Measurements from ENCODE around the gene VPS35L.
"Not testable (repeated sequence)": the region's sequence is repeated elsewhere in the genome, so short reads cannot be mapped to it uniquely, and the experiment has no call there.

DNA sequence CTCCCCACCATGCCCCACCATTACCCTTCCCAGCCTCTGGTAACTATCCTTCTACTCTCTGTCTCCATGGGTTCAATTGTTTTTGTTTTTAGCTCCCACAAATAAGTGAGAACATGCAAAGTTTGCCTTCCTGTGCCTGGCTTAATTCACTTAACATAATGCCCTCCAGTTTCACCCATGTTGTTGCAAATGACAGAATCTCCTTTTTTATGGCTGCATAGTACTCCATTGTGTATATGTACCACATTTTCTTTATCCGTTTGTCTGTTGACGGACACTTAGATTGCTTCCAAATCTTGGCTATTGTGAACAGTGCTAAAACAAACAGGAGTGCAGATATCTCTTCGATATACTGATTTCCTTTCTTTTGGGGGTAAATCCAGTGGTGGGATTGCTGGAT lies 109.8 kb downstream of the VPS35L start:
- TF ChIP-seq, protein P1, sequence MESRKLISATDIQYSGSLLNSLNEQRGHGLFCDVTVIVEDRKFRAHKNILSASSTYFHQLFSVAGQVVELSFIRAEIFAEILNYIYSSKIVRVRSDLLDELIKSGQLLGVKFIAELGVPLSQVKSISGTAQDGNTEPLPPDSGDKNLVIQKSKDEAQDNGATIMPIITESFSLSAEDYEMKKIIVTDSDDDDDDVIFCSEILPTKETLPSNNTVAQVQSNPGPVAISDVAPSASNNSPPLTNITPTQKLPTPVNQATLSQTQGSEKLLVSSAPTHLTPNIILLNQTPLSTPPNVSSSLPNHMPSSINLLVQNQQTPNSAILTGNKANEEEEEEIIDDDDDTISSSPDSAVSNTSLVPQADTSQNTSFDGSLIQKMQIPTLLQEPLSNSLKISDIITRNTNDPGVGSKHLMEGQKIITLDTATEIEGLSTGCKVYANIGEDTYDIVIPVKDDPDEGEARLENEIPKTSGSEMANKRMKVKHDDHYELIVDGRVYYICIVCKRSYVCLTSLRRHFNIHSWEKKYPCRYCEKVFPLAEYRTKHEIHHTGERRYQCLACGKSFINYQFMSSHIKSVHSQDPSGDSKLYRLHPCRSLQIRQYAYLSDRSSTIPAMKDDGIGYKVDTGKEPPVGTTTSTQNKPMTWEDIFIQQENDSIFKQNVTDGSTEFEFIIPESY (IDR thresholded peaks at IDR 0.05) = not testable (repeated sequence)
- TF ChIP-seq, protein P2, sequence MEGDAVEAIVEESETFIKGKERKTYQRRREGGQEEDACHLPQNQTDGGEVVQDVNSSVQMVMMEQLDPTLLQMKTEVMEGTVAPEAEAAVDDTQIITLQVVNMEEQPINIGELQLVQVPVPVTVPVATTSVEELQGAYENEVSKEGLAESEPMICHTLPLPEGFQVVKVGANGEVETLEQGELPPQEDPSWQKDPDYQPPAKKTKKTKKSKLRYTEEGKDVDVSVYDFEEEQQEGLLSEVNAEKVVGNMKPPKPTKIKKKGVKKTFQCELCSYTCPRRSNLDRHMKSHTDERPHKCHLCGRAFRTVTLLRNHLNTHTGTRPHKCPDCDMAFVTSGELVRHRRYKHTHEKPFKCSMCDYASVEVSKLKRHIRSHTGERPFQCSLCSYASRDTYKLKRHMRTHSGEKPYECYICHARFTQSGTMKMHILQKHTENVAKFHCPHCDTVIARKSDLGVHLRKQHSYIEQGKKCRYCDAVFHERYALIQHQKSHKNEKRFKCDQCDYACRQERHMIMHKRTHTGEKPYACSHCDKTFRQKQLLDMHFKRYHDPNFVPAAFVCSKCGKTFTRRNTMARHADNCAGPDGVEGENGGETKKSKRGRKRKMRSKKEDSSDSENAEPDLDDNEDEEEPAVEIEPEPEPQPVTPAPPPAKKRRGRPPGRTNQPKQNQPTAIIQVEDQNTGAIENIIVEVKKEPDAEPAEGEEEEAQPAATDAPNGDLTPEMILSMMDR (IDR thresholded peaks at IDR 0.05 in 2 of 3, conservative IDR thresholded peaks at IDR 0.05 in 1 of 3; ENCODE audit: control insufficient read depth in 2 of 3, extremely low read depth in 1 of 3, insufficient read depth in 1 of 3, low read depth in 3 of 3, low read length in 3 of 3) = not testable (repeated sequence)
- TF ChIP-seq RAD21 (IDR thresholded peaks at IDR 0.05; ENCODE audit: insufficient read depth, low read depth, low read length); FOXM1 (IDR thresholded peaks at IDR 0.05; ENCODE audit: low read depth, low read length); JUND (IDR thresholded peaks at IDR 0.05; ENCODE audit: low read depth, low read length); NFIC (IDR thresholded peaks at IDR 0.05; ENCODE audit: low read depth, low read length); EP300 (IDR thresholded peaks at IDR 0.05; ENCODE audit: borderline replicate concordance in 1 of 2, control insufficient read depth in 1 of 2, low read depth in 2 of 2, low read length in 2 of 2); SP1 (IDR thresholded peaks at IDR 0.05; ENCODE audit: low read depth, low read length); PAX8 (IDR thresholded peaks at IDR 0.05); RCOR1 (conservative IDR thresholded peaks at IDR 0.05; ENCODE audit: low read depth, low read length); CBFB (IDR thresholded peaks at IDR 0.05; ENCODE audit: low read depth): not testable (repeated sequence)
- TF ChIP-seq, protein P3, sequence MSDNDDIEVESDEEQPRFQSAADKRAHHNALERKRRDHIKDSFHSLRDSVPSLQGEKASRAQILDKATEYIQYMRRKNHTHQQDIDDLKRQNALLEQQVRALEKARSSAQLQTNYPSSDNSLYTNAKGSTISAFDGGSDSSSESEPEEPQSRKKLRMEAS (IDR thresholded peaks at IDR 0.05; ENCODE audit: low read depth, low read length) = not testable (repeated sequence)
- TF ChIP-seq, protein P4, sequence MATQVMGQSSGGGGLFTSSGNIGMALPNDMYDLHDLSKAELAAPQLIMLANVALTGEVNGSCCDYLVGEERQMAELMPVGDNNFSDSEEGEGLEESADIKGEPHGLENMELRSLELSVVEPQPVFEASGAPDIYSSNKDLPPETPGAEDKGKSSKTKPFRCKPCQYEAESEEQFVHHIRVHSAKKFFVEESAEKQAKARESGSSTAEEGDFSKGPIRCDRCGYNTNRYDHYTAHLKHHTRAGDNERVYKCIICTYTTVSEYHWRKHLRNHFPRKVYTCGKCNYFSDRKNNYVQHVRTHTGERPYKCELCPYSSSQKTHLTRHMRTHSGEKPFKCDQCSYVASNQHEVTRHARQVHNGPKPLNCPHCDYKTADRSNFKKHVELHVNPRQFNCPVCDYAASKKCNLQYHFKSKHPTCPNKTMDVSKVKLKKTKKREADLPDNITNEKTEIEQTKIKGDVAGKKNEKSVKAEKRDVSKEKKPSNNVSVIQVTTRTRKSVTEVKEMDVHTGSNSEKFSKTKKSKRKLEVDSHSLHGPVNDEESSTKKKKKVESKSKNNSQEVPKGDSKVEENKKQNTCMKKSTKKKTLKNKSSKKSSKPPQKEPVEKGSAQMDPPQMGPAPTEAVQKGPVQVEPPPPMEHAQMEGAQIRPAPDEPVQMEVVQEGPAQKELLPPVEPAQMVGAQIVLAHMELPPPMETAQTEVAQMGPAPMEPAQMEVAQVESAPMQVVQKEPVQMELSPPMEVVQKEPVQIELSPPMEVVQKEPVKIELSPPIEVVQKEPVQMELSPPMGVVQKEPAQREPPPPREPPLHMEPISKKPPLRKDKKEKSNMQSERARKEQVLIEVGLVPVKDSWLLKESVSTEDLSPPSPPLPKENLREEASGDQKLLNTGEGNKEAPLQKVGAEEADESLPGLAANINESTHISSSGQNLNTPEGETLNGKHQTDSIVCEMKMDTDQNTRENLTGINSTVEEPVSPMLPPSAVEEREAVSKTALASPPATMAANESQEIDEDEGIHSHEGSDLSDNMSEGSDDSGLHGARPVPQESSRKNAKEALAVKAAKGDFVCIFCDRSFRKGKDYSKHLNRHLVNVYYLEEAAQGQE (IDR thresholded peaks at IDR 0.05; ENCODE audit: low read depth, low read length) = not testable (repeated sequence)
- TF ChIP-seq, protein P5, sequence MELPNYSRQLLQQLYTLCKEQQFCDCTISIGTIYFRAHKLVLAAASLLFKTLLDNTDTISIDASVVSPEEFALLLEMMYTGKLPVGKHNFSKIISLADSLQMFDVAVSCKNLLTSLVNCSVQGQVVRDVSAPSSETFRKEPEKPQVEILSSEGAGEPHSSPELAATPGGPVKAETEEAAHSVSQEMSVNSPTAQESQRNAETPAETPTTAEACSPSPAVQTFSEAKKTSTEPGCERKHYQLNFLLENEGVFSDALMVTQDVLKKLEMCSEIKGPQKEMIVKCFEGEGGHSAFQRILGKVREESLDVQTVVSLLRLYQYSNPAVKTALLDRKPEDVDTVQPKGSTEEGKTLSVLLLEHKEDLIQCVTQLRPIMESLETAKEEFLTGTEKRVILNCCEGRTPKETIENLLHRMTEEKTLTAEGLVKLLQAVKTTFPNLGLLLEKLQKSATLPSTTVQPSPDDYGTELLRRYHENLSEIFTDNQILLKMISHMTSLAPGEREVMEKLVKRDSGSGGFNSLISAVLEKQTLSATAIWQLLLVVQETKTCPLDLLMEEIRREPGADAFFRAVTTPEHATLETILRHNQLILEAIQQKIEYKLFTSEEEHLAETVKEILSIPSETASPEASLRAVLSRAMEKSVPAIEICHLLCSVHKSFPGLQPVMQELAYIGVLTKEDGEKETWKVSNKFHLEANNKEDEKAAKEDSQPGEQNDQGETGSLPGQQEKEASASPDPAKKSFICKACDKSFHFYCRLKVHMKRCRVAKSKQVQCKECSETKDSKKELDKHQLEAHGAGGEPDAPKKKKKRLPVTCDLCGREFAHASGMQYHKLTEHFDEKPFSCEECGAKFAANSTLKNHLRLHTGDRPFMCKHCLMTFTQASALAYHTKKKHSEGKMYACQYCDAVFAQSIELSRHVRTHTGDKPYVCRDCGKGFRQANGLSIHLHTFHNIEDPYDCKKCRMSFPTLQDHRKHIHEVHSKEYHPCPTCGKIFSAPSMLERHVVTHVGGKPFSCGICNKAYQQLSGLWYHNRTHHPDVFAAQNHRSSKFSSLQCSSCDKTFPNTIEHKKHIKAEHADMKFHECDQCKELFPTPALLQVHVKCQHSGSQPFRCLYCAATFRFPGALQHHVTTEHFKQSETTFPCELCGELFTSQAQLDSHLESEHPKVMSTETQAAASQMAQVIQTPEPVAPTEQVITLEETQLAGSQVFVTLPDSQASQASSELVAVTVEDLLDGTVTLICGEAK (IDR thresholded peaks at IDR 0.05; ENCODE audit: borderline replicate concordance) = not testable (repeated sequence)
